HG03432 (cell line): Measurements from ENCODE around the gene KIRREL3.

Experiments used
- ATAC-seq: cut with Tn5 transposase; IDR thresholded peaks from one replicate; pipeline ENCODE4 v1.9.1; 2021; ENCODE audit warnings: mild to moderate bottlenecking, moderate library complexity; ENCODE audit not compliant: unreplicated experiment

KIRREL3 gene

GRCh38 chr11:126432065-126432461 is 568.5 kb downstream of the KIRREL3 start:
- no peak for ATAC-seq

GRCh38 chr11:126431401-126432064 is 569.0 kb downstream of the KIRREL3 start:
- no peak for ATAC-seq

- no peak for ATAC-seq
These were observed 569.8 kb downstream of the KIRREL3 start for GRCh38 chr11:126430581-126431335.

GRCh38 chr11:126426820-126427749 is 573.5 kb downstream of the KIRREL3 start:
- peak; percentile 87 for ATAC-seq

- ATAC-seq = no peak
These were observed 574.5 kb downstream of the KIRREL3 start for GRCh38 chr11:126426106-126426505.

GRCh38 chr11:126424471-126425039 is 576.0 kb downstream of the KIRREL3 start:
- no peak for ATAC-seq

- ATAC-seq = no peak
These were observed 576.8 kb downstream of the KIRREL3 start for GRCh38 chr11:126423743-126424142.

- ATAC-seq = no peak
These were observed 577.4 kb downstream of the KIRREL3 start for GRCh38 chr11:126423154-126423553.

GRCh38 chr11:126422446-126422845 is 578.1 kb downstream of the KIRREL3 start:
- no peak for ATAC-seq

- no peak for ATAC-seq
These were observed 579.3 kb downstream of the KIRREL3 start for GRCh38 chr11:126421271-126421671.

GRCh38 chr11:126420698-126421256 is 579.8 kb downstream of the KIRREL3 start:
- ATAC-seq = no peak

GRCh38 chr11:126419801-126420697 is 580.5 kb downstream of the KIRREL3 start:
- peak; percentile 82 for ATAC-seq

- ATAC-seq = no peak
These were observed 581.7 kb downstream of the KIRREL3 start for GRCh38 chr11:126418887-126419286.

GRCh38 chr11:126417091-126417862 is 583.3 kb downstream of the KIRREL3 start:
- ATAC-seq = no peak

GRCh38 chr11:126416542-126417090 is 584.0 kb downstream of the KIRREL3 start:
- ATAC-seq = peak; percentile 86

- ATAC-seq = no peak
These were observed 584.7 kb downstream of the KIRREL3 start for GRCh38 chr11:126415669-126416420.

- ATAC-seq = no peak
These were observed 585.4 kb downstream of the KIRREL3 start for GRCh38 chr11:126415128-126415527.

- no peak for ATAC-seq
These were observed 586.0 kb downstream of the KIRREL3 start for GRCh38 chr11:126414615-126415014.
